RPMI8226 (cell line): ENCODE results near the gene CABP2.

Experiments
- DNase-seq: peaks from one replicate; pipeline ENCODE4 v3.0.0-alpha.2; 2015

Gene CABP2

DNA sequence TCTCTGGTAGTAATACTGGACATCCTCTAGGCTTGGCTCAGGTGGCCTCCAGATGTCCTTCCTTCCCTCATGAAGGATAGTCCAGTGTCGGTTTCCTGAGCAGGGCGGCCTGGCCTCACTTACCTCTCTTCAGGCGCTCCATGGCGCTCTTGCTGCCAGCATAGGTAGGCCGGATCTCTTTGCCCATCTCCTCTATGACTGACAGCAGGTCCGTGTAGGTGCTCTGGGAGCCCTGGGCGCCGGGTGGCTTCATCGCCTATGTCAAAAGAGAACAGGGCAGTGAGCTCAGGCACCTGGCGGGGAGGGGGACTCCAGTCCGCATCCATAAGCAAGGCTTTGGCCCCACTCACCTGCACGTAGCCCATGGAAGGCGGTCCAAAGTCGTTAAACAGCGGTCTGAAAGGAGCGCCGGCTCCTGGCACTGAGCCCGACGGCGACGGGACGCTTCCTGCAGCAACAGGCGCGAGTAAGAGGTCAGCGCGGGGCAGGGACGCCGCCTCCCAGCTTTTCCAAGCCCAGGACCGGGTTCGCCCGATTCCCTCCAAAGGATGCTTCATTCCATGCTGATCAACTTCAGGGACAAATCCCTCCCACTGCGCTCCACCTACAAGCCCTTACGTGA, 15.9 kb downstream of the CABP2 start:
- no peak for DNase-seq

DNA sequence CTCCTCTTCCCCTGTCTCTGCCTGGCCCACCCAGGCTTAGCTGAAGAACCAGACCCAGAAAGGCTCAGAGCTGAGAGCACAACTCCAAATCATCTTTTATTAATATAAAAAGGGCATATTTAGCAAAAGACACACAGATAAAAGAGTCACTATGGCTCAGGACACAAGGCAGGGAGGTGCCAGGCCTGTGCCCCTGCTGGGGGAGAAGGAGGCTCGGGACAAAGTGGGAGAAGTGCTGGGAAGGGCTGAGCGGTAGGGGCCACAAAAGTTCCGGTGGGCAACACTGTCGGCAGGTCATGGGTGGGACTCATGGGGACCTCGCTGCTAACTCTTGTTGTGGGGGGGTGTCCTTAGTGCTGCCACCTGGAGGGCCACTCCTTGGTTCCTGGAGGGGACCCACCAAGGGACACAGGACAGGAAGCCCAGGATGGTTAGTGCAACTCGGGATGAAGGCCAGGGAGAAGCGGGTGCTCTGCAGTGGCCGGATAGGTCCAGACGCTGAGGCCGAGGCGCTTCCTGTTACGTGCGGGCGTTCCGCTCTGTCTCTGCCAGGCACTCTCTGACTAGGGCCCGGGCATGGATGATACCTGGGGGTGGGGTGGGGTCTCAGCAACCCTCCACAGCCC, 16.7 kb downstream of the CABP2 start:
- DNase-seq, result peak; percentile 21

DNA sequence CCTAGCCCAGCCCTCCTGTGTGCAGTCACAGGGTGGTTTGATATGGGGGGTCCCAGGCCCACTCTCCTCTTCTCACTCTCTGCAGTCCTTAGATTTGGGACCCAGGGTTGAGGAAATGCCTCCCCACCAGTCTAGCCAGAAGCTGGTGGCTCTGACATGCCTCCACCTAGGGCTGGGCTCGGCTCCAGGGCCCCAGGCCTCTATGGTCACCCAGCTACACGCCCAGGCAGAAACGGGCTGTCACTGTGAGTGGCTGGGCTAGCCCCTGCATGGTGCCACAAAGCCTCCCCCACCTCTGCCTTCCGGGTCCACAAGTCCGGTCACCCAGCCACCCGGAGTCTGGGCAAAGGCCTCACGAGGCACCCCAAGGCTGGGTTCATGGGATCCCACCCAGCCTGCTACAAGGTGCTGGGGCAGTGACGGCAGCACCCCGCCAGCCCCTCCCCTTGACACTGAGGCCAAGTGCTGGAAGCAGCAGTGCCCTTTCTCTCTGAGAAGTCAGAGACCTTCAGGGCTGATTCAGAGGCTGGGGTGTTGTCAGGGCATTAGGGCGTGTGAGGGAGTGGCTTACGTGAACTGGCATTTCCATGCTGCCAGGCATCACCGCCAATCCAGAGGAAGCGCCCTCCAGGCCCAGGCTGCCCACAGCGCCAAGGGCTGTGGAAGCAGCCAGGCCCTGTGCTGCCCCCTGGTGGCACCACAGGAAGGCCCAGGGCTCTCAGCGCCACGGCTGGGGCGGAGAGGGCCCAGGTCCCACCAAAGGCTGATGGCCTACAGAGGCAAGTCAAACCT, 17.4 kb downstream of the CABP2 start:
- DNase-seq, result peak; percentile 99

DNA sequence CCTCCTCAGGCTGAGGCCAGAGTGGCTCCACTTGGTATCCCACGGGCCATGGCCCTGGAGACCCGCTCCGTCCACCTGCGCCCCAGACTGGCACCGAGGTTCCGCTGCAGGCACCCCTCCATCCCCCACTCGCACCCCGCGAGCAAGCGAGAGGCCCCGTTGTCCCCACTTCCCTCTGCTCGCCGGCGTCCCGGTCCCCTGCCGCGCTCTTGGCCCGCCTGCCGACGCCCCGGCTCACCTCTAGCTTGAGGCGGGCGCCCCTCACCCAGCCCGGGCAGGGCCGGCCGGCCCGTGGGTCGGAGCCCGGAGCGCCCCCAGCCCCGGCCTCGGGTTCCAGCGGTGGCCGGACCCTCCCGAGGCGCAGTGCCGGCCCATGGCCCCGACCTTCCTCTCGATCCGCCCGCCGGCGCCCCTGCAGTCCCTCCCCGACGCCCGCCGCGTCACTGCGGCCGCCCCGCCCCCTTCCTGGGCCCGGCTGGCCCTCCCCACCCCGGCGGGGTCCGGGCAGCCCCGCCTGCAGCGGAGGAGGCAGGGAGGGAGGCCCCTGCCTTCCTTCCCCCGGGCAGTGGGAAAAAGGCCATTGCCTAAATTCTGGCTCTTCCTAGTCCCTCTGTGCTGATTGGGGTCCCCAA, 18.2 kb downstream of the CABP2 start, which contains the start of gene PITPNM1:
Gene PITPNM1 (minus strand): TSS at position 414 of the 632 bp plus-strand sequence. CDS start 1,183 bp downstream, outside the sequence.
- DNase-seq, result peak; percentile 85

DNA sequence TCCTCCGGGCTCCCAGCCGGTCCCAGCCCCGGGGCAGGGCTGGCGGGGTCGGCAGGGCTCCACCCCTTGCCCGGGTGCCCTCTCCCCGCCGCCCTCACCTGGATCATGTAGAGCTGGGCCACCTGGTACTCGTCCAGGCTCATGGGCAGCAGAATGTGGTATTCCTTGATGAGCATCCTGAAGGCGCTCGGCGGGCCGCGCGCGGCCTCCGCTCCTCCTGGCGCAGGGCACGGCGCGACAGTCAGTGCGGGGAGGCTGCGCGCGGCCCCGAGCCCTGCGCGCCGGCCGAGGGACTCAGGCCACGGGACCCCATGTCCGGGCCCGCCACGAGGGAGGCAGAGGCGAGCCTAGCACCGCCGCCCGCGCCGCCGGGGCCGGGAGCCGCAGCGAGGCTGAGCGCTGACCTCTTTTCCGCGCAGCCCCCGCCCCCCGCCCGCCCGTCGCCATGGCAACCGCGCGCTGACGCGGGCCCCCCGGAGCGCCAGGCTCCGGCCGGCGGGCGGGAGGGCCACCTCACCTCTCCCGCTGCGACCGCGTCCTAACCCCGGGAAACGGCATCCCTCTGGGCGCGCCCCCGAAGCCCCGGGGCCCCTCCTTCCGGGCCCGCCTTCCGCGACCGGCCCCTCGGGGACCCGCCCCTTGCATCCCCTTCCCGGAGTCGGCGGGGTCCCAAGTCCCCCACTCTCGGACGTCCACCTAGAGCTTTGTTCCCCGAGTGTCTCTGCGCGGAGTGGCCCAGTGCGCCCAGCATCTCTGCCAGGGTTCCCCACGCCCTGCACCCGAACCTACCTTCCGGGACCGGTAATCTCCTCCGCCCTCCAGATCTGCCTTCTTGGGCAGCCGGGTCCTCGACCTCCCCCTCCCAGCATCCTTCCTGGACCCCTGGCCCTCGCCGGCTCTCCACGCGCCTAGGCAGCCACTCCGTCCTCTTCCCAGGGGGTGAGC, 19.0 kb downstream of the CABP2 start:
- DNase-seq, result peak; percentile 51

DNA sequence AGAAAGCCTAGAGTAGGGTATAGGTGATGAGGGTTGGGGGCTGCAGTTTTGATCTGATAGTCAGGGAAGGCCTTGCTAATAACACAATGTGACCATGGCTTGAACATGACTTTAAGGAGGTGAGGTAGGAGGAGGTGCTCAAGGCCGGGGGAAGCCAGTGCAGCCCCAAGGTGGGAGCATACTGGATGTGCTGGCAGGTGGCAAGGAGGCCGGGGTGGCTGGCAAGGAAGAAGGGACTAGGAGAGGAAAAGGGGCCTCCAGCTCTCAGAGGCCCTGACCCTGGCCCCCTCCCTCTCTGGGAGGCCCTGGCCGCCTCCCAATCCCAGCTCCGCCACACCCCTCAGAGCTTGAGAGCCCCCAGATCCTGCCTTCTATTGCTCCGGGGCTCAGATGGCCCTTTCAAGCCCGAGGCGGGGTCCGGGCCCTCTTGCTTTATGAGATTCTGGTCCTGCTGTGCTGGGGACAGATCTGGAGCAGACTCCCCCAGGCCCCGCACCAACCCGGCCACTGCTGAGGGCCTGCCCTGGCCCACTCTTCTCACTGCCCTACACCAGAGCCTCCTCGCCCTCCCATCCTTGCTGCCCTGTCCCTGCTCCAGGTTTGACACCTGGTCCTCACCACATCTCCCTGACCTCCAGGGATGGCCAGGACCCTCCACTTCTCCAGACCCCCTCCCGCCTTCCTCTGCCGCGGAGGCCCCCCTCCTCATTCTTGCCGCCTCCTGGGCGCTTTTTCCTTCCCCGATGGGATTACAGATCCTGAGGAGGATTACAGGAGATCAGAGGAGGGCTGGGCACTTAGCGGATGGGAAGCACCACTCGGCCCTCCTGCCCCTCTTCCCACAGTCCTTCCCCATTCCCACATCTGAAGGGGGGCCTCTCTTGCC, 19.9 kb downstream of the CABP2 start:
- no peak for DNase-seq

DNA sequence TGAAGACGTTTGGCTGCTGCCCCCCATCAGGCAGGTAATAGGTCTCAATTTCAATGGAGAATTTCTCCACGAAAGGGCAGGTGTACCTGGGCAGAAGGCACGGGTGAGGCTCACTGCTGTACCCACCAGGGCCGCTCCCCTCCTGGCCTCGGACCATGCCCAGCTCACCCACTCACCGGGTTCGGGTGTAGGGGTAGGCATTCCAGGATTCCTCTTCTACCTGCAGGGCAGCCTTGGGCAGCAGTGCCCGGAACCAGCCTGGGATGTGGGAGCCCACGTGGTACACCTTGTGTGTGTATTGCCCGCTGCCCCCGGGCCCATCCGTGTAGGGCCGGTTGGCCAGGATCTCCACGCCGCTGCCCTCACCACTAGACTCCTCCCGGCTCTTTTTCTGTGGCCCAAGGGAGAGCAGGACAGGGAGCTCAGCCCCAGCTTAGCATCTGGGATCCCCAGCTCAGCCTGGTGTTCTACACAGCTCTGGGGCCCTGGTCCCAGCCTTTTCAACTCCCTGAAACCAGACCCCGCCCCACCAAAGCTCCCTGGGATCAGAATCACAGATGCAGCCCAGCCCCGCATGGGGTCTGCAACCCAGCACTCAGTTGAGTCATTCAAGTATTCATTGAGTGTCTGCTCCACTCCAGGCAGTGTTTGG, 20.8 kb downstream of the CABP2 start:
- DNase-seq, result no peak

DNA sequence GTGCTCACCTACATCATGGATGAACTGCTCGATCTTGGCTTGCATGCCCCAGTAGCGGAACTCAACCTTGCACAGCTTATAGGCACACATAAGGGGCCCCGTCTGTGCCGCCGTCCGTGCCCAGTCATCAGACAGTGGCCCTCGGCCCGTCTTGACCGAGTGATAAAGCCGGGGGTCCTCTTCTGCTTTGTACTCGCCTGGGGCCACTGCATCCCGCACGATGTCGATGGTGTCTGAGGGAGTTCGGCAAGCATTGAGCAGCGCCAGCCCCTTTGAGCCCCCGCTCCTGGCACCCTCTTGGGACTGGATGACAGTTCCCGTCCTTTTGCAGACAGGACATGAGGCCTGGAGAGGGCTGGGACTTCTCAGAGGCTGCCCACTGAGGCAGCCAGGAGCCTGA, 21.4 kb downstream of the CABP2 start:
- DNase-seq, result no peak

DNA sequence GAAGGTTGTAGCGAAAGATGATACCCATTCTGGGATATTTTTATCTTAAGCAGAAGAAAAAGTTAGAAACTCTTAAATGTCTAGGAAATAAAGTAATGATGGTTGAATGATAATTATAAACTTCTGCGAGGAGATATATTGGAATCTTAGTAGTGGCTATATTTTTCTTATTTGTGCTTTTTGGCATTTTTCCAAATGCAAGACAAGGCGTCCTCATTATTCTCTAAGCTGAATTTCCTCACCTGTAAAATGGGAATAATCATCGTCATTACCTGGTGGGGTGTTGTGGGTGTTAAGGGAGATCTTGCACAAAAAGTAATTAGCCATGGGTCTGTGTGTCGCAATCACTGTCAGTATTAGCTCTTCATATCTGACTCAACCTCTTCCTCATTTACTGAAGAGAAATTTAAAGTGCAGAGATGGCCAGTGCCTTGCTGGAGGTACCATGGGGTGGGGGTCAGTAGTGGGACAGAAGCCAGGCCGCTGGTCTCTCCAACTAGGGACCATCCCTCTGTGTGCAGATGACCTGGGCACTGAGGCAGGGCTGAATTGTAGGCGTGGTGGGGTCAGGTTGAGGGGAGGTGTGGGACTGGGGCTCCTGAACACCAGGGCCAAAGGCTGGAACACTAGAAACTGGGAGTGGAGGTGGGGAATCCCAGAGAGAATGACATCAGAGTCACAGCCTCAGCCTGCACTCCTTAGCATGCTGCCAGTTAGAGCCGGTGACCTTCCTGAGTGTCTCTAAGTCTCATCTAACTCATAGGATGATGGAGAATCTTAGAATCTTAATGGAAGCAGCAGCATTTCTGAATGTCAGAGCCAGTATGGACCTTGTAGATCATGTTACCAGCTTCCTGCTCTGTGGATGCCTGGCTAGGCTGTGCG, 22.2 kb downstream of the CABP2 start:
- DNase-seq, result no peak

DNA sequence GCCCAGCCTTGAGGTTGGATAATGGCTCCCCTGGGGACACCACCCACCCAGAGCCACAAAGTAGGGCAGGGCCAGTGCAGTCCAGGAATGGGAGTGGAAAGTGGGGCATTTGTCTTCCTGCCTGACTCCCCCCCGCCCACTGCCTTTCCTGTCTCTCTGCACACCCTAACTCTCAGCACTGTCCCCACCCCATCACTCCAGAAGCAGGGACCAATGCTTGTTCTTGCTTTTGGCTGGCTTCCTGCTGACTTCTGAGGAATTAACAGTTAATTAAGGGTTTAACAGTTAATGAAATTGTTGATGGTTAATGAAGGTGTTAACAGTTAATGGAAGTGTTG, 22.8 kb downstream of the CABP2 start:
- no peak for DNase-seq

DNA sequence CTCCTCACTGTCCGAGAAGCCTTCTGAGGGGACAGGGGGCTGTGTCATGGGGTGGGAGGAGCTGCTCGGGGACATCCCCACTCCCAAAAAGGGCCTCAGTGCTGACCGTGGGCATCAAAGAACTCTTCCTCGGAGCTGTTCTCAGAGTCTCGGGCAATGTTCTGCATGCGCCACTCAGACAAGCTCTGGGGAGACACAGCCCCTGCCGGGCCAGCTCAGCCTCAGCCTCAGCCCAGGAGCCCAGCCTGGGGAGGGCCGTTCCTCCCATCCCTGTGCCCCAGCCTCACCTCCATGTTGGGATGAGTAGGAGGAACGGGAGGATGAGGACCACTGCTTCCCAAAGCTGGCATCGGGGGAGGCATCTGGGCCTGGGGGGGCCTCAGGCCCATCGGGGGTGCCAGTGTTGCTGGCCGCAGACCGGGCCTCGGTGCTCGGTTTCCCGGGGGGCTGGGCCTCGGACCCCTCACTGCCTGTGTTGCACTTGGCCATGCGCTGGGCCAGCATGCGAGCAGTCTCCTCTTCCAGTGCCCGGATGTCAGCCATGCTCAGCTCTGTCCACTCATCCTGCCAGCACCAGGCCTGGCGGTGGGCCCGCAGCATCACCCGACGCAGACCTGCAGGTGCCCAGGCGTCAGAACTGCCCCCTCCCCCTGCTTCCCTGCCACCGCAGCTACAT, 23.3 kb downstream of the CABP2 start:
- DNase-seq, result no peak

DNA sequence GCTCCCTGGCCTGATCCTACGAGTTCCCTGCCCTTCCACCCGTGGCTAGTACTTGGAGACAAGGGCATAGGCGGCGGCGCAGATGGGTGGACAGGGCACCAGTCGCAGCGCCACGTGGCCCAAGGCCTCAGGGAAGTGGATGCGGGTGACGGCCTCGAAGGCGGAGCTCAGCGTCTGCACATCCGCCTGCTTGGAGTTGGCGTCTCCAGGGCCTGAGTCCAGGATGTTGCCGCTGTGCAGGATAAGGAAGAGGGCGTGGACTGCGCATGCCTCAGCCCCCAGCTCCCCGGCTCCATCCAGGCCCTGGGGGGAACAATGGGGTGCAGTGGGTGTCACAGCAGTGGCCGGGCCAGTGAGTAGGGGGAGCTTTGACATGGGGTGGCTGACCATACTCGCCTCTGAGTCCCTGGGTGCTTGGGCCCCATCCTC, 24.7 kb downstream of the CABP2 start:
- no peak for DNase-seq

DNA sequence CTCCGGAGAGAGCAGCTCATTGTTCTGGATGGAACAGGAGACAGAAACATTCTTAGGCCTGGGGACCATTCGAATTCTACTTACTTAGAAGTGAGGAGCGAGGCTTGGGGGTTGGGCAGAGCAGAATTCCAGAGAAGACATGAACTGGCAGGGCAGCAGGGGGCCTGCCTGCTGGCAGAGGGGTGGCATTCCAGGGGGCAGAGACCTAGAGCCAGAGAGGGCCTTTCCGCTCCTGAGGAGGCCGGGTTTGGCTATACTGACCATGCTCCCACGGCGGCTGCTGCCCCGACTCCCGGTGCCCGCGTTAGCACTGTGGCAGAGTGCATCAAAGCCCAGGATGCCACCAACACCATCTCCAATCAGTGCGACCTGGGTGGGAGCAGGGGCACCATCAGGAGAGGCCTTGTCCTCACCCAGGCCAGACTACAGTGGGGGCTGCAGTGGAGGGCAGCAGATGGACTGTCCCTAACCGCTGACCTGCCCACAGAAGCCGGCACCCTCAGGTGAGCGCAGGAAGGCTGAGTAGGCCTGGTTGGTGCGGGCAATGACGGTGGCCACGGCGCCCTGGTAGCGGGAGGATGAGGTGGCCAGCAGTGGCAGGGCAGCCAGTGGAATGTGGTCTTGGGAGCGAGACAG, 25.5 kb downstream of the CABP2 start:
- DNase-seq, result no peak

DNA sequence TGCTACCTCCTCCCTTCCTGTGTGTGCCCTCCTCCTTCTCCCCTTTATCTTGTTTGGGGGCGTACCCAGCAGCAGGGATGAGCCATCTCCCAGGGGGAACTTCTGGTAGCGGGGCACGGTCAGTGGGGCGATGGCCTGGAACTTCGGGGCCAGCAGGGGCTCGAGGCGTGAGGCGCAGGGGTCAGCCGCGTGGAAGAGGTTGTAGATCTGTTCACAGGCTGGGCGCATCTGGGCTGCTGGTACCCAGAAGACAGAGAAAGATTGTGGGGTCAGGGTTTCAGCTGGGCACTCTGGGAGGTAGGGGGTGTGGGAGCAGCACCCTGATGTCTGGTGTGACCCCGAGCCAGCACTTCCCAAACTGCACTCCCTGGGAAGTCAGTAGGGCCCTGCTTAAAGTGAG, 27.1 kb downstream of the CABP2 start:
- DNase-seq, result no peak

DNA sequence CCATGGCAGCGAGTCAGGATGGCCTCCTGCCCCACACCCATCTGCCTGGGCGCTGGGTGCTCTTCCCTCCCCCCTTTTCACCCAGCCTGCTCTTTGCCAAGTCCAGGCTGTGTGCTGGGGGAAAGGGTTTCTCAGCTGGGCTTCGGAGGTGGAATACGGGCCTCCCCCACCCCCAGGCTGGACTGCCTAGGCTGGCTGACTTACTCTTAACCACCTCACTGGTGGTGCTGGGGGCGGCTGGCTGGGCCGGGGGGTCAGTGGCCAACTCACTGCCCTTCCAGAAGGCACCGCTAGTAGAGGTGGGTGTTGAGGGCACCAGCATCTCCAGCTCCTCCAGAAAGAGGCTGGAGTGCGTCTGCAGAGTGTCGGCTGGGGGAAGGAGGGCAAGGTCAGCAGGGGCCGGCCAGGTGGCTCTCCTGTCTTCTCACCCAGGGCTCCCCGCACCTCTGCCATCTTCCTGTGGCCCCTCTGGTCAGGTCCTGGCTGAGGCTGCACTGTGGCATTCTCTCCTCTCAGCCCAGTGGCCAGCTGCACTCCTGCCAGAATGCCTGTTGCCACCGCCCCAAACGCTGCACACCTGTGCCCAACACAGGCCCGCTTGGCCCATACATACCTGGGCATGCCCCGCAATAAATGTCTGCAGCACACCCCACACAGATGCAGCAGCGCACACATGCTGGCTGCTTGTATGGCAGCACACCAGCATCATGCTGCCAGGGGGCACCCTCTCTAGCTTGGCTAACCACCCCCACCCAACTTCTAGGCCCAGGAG, 27.8 kb downstream of the CABP2 start:
- DNase-seq, result no peak

DNA sequence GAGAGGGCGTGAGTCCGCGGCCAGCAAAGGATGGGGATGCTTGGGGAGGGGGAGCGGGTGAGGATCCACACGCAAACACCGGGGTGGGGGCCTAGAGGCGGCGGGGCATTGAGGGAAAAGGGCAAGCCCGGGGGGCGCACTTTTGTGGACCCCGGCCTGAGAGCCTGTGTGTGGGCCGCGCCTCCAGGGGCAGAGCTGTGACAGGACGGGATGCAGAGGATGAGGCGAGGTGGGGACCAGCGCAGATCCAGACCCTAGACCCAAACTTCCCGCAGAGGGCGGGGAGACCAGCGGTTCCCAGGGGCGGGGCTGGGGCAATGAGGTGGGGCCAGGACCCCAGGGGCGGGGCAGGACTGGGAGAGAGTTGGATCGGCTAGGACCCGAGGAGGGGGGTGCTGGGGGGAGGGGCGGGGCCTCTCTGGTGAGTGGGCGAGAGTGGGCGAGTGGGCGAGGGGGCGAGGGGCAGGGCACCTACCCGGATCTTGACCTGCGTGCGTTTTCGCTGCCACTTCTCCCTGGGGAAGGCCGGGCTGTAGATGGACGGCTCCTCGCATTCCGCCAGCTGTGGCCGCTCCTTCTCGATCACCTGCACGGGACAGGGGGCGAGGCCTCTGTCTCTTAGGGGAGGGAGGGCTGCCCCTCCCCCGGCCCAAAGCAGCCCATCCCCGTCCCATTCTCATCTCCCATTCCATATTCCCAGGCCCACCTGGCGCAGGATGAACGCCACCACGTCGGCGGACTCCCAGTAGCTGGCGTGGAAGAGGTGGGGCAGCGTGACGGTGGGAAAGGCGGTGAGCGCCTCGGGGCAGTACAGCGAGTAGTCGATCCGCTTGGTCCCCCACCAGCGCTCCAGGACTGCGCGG, 28.6 kb downstream of the CABP2 start:
- DNase-seq, result no peak
